ENCODE results near the gene ZNF678.

The ZNF678 gene

GRCh38 chr1:227545361-227545760 is 18.0 kb upstream of the ZNF678 start:
- Histone ChIP-seq H2AK5ac (ENCODE audit: low read length, severe bottlenecking) (no peak overlapping the region), H4K8ac (ENCODE audit: low read length) (no peak overlapping the region), H3K4ac (ENCODE audit: low read depth in 1 of 2, low read length in 2 of 2) (no peak overlapping the region), H3K4me3 (ENCODE audit: insufficient read depth in 1 of 2, low read depth in 1 of 2, low read length in 2 of 2) (no peak overlapping the region), H3K27me3 (ENCODE audit: control insufficient read depth in 1 of 2, insufficient read depth in 1 of 2, low read length in 2 of 2) (no peaks in the 10 kb centered on the region), H2BK5ac (ENCODE audit: low read depth, low read length, poor library complexity, severe bottlenecking) (no peak overlapping the region), H3K14ac (ENCODE audit: low read length in 2 of 2) (no peak overlapping the region), H3K36me3 (ENCODE audit: control insufficient read depth in 1 of 2, insufficient read depth in 2 of 2, low read depth in 1 of 2, low read length in 2 of 2) (peaks cover 0 to 5% of the 10 kb centered on the region in 2 experiments), H4K91ac (ENCODE audit: low read length) (no peak overlapping the region), H3K27ac (ENCODE audit: low read length, poor library complexity, severe bottlenecking) (no peak overlapping the region), H2BK12ac (ENCODE audit: low read length in 2 of 2) (no peak overlapping the region), H2BK15ac (ENCODE audit: low read depth, poor library complexity, severe bottlenecking) (no peak overlapping the region), H3K4me1 (ENCODE audit: control insufficient read depth, insufficient read depth, low read depth, low read length) (peaks cover 14% of the 10 kb centered on the region), H3K23ac (ENCODE audit: low read length in 2 of 2) (no peak overlapping the region), H3K79me1 (replicated peaks; ENCODE audit: low read length, poor library complexity, severe bottlenecking) (peaks cover 10% of the 10 kb centered on the region), H2AFZ (ENCODE audit: low read depth, low read length) (no peak overlapping the region), H3K18ac (ENCODE audit: low read depth in 1 of 2, low read length in 2 of 2) (no peak overlapping the region), H3K9me3 (ENCODE audit: control insufficient read depth, low read length) (no peaks in the 10 kb centered on the region), H3K4me2 (ENCODE audit: low read length, poor library complexity, severe bottlenecking) (no peak overlapping the region), H3K9ac (ENCODE audit: low read length) (no peak overlapping the region), H2BK120ac (ENCODE audit: low read depth, low read length) (no peak overlapping the region)
- WGBS = 76% methylated on average over 3 of the region's 5 CpGs
- DNase-seq = no peak

- WGBS = 93% methylated on average over 5 of the region's 5 CpGs
- Histone ChIP-seq H2BK12ac (ENCODE audit: low read length in 2 of 2) (no peak overlapping the region), H2AFZ (ENCODE audit: low read depth, low read length) (no peak overlapping the region)
Measured at GRCh38 chr1:227546059-227546458, 17.3 kb upstream of the ZNF678 start.

GRCh38 chr1:227546598-227547309 is 16.6 kb upstream of the ZNF678 start:
- H3K4me3 ChIP-seq (ENCODE audit: insufficient read depth in 1 of 2, low read depth in 1 of 2, low read length in 2 of 2) = no peak overlapping the region
- no peak for DNase-seq
- no peak overlapping the region for H2BK5ac ChIP-seq (ENCODE audit: low read depth, low read length, poor library complexity, severe bottlenecking)

More at GRCh38 chr1:227546059-227546458, 17.3 kb upstream of the ZNF678 start:
- Histone ChIP-seq H2BK120ac (ENCODE audit: low read depth, low read length) (no peak overlapping the region), H3K4me1 (ENCODE audit: control insufficient read depth, insufficient read depth, low read depth, low read length) (peaks cover 14% of the 10 kb centered on the region), H3K4me3 (ENCODE audit: insufficient read depth in 1 of 2, low read depth in 1 of 2, low read length in 2 of 2) (no peak overlapping the region), H2AK5ac (ENCODE audit: low read length, severe bottlenecking) (no peak overlapping the region), H3K4ac (ENCODE audit: low read depth in 1 of 2, low read length in 2 of 2) (no peak overlapping the region), H3K27me3 (ENCODE audit: control insufficient read depth in 1 of 2, insufficient read depth in 1 of 2, low read length in 2 of 2) (no peaks in the 10 kb centered on the region), H4K8ac (ENCODE audit: low read length) (no peak overlapping the region), H2BK5ac (ENCODE audit: low read depth, low read length, poor library complexity, severe bottlenecking) (no peak overlapping the region), H3K14ac (ENCODE audit: low read length in 2 of 2) (no peak overlapping the region), H3K4me2 (ENCODE audit: low read length, poor library complexity, severe bottlenecking) (no peak overlapping the region), H3K27ac (ENCODE audit: low read length, poor library complexity, severe bottlenecking) (no peak overlapping the region), H3K9me3 (ENCODE audit: control insufficient read depth, low read length) (no peaks in the 10 kb centered on the region), H3K18ac (ENCODE audit: low read depth in 1 of 2, low read length in 2 of 2) (no peak overlapping the region), H4K91ac (ENCODE audit: low read length) (no peak overlapping the region), H3K79me1 (replicated peaks; ENCODE audit: low read length, poor library complexity, severe bottlenecking) (peaks cover 10% of the 10 kb centered on the region), H3K23ac (ENCODE audit: low read length in 2 of 2) (no peak overlapping the region), H2BK15ac (ENCODE audit: low read depth, poor library complexity, severe bottlenecking) (no peak overlapping the region), H3K36me3 (ENCODE audit: control insufficient read depth in 1 of 2, insufficient read depth in 2 of 2, low read depth in 1 of 2, low read length in 2 of 2) (peaks cover 0 to 5% of the 10 kb centered on the region in 2 experiments), H3K9ac (ENCODE audit: low read length) (no peak overlapping the region)
- no peak for DNase-seq

GRCh38 chr1:227547310-227548118 is 15.8 kb upstream of the ZNF678 start:
- Histone ChIP-seq H3K27ac (ENCODE audit: low read length, poor library complexity, severe bottlenecking) (no peak overlapping the region), H3K4me1 (ENCODE audit: control insufficient read depth, insufficient read depth, low read depth, low read length) (peaks cover 5% of the 10 kb centered on the region), H3K23ac (ENCODE audit: low read length in 2 of 2) (no peak overlapping the region), H4K8ac (ENCODE audit: low read length) (no peak overlapping the region), H2BK5ac (ENCODE audit: low read depth, low read length, poor library complexity, severe bottlenecking) (no peak overlapping the region), H3K4me3 (ENCODE audit: insufficient read depth in 1 of 2, low read depth in 1 of 2, low read length in 2 of 2) (no peak overlapping the region), H2AFZ (ENCODE audit: low read depth, low read length) (peak overlapping the region; percentile 10), H3K79me1 (replicated peaks; ENCODE audit: low read length, poor library complexity, severe bottlenecking) (peaks cover 4% of the 10 kb centered on the region), H3K27me3 (ENCODE audit: control insufficient read depth in 1 of 2, insufficient read depth in 1 of 2, low read length in 2 of 2) (no peaks in the 10 kb centered on the region), H3K36me3 (ENCODE audit: control insufficient read depth in 1 of 2, insufficient read depth in 2 of 2, low read depth in 1 of 2, low read length in 2 of 2) (peaks cover 0 to 5% of the 10 kb centered on the region in 2 experiments), H2BK15ac (ENCODE audit: low read depth, poor library complexity, severe bottlenecking) (no peak overlapping the region), H3K9ac (ENCODE audit: low read length) (no peak overlapping the region), H4K91ac (ENCODE audit: low read length) (no peak overlapping the region), H2BK12ac (ENCODE audit: low read length in 2 of 2) (no peak overlapping the region), H3K14ac (ENCODE audit: low read length in 2 of 2) (no peak overlapping the region), H3K9me3 (ENCODE audit: control insufficient read depth, low read length) (peaks cover 5% of the 10 kb centered on the region), H3K4me2 (ENCODE audit: low read length, poor library complexity, severe bottlenecking) (no peak overlapping the region), H2AK5ac (ENCODE audit: low read length, severe bottlenecking) (no peak overlapping the region), H2BK120ac (ENCODE audit: low read depth, low read length) (no peak overlapping the region), H3K18ac (ENCODE audit: low read depth in 1 of 2, low read length in 2 of 2) (no peak overlapping the region), H3K4ac (ENCODE audit: low read depth in 1 of 2, low read length in 2 of 2) (no peak overlapping the region)
- DNase-seq = no peak
- WGBS = 76% methylated on average over 7 of the region's 8 CpGs

More at GRCh38 chr1:227546598-227547309, 16.6 kb upstream of the ZNF678 start:
- 84% methylated on average over 8 of the region's 8 CpGs for WGBS
- no peak overlapping the region for H3K18ac ChIP-seq (ENCODE audit: low read depth in 1 of 2, low read length in 2 of 2)
- peaks cover 0 to 5% of the 10 kb centered on the region in 2 experiments for H3K36me3 ChIP-seq (ENCODE audit: control insufficient read depth in 1 of 2, insufficient read depth in 2 of 2, low read depth in 1 of 2, low read length in 2 of 2)
- no peak overlapping the region for H2BK120ac ChIP-seq (ENCODE audit: low read depth, low read length)
- no peak overlapping the region for H3K4ac ChIP-seq (ENCODE audit: low read depth in 1 of 2, low read length in 2 of 2)
- H3K23ac ChIP-seq (ENCODE audit: low read length in 2 of 2) = no peak overlapping the region
- no peak overlapping the region for H2AFZ ChIP-seq (ENCODE audit: low read depth, low read length)
- peaks cover under 1% of the 10 kb centered on the region for H3K9me3 ChIP-seq (ENCODE audit: control insufficient read depth, low read length)
- peaks cover 6% of the 10 kb centered on the region for H3K79me1 ChIP-seq (replicated peaks; ENCODE audit: low read length, poor library complexity, severe bottlenecking)
- H3K4me1 ChIP-seq (ENCODE audit: control insufficient read depth, insufficient read depth, low read depth, low read length) = peaks cover 10% of the 10 kb centered on the region
- H2BK15ac ChIP-seq (ENCODE audit: low read depth, poor library complexity, severe bottlenecking) = no peak overlapping the region
- H2AK5ac ChIP-seq (ENCODE audit: low read length, severe bottlenecking) = no peak overlapping the region
- no peak overlapping the region for H3K27ac ChIP-seq (ENCODE audit: low read length, poor library complexity, severe bottlenecking)
- no peak overlapping the region for H4K91ac ChIP-seq (ENCODE audit: low read length)
- H3K9ac ChIP-seq (ENCODE audit: low read length) = no peak overlapping the region
- H3K14ac ChIP-seq (ENCODE audit: low read length in 2 of 2) = no peak overlapping the region
- no peak overlapping the region for H3K4me2 ChIP-seq (ENCODE audit: low read length, poor library complexity, severe bottlenecking)
- H4K8ac ChIP-seq (ENCODE audit: low read length) = no peak overlapping the region
- H2BK12ac ChIP-seq (ENCODE audit: low read length in 2 of 2) = no peak overlapping the region
- no peaks in the 10 kb centered on the region for H3K27me3 ChIP-seq (ENCODE audit: control insufficient read depth in 1 of 2, insufficient read depth in 1 of 2, low read length in 2 of 2)

Measured in mesenchymal stem cell (in vitro differentiated cells and primary cell).